Pancreas (tissue), 10 donors: Measurements from ENCODE around the gene TOX2. TPM values are rescaled to one million over a fixed set of nuclear protein-coding genes. Genes with fewer than 3 reads are reported as not detected.
A peak's percentile ranks its signal among the peaks of the same experiment; 100 is the strongest.

ENCODE experiments used
- ATAC-seq, 4 donors: fragments of 200-7000 bp; cut with Tn5 transposase; one replicate each; pipeline versions ENCODE4 v1.8.0 to v1.9.1; 2020; ENCODE audit warnings: mild to moderate bottlenecking in 4 of 4, moderate library complexity in 4 of 4
- DNase-seq, 6 donors: peaks; one replicate each; pipeline ENCODE4 v3.0.0-alpha.2; 2020
- FAIRE-seq: peaks from 2 replicates; lab custom pipeline; 2012; peaks lifted over from hg19 to GRCh38; lab: Jason Lieb, UNC
- H3K27ac ChIP-seq, 4 donors: fragments of 200-600 bp; sonication (generic); 1 replicate in 3 of 4; 2 replicates in 1 of 4; pipeline versions ENCODE4 v1.5.0 to v1.8.0; 2020
- H3K27me3 ChIP-seq, 4 donors: fragments of 200-600 bp; one replicate each; pipeline ENCODE4 v1.8.0; 2021
- H3K36me3 ChIP-seq, 3 donors: fragments of 200-600 bp; sonication (generic) in 1 of 3; one replicate each; pipeline versions ENCODE4 v1.5.0 to v1.8.0; 2020 to 2021
- H3K4me1 ChIP-seq, 3 donors: fragments of 200-600 bp; one replicate each; pipeline ENCODE4 v1.8.0; 2021
- H3K4me3 ChIP-seq, 4 donors: fragments of 200-600 bp; sonication (generic) in 2 of 4; one replicate each; pipeline versions ENCODE4 v1.5.0 to v1.8.0; 2020 to 2021
- H3K9me3 ChIP-seq, 4 donors: fragments of 200-600 bp; one replicate each; pipeline ENCODE4 v1.8.0; 2021
- CTCF ChIP-seq, 4 donors: fragments of 200-600 bp; sonication (generic) in 3 of 4; IDR thresholded peaks; one replicate each; pipeline versions ENCODE4 v1.5.0 to v1.8.0; 2021; ENCODE audit warnings: antibody characterized with exemption in 4 of 4
- WGBS, 2 donors: extraction: QIAGEN DNeasy Blood & Tissue Kit; methylation state at CpG; one replicate each; pipeline ENCODE4 v1.1.7; 2013; 5-methylcytosine and 5-hydroxymethylcytosine counted together
- intact Hi-C, 3 donors: fragments of 100-400 bp; cut with DNase I; formaldehyde crosslinking; loops; one replicate each; pipeline versions ENCODE4 v1.11.1 to v1.14.2; 2022
- polyA plus RNA-seq, 2 donors: library from polyadenylated mRNA; stranded (reverse); fragments of 200-250 nt; gene quantifications; one replicate each; pipeline ENCODE4 v1.2.3, GENCODE V29; 2013
- total RNA-seq, 6 donors: library from RNA; stranded (reverse); fragmentation: NEBNext Ultra II Directional in 4 of 6; extraction: Animal tissue kit (Norgen Biotek cat#: 25700) in 4 of 6; gene quantifications; one replicate each; pipeline versions ENCODE4 v1.2.1 to v1.2.4, GENCODE V29; 2021 to 2023
- donor health status: healthy with polysubstance abuse.
- donor health status: DM: no; HTN: no; CAD: no; lungs with moderate emphysema.
- donor health status: DM: no; HTN: no; CAD: no.
- donor health status: control.
- donor health status: control.
- donor health status: Bipolar disorder and iron deficiency.
- donor health status: DM: yes; HTN: yes; CAD: no.
- donor health status: DM: no; HTN: no; CAD: no.
- donor health status: DM: no; HTN: no; CAD: no.
- donor health status: DM: yes; HTN: yes; CAD: no.

TOX2 gene
- total and polyA plus RNA-seq, 8 donors, result 0.24 to 2.3 (median 0.90) TPM

GRCh38 chr20:43900496-43900895, 14.2 kb upstream of the TOX2 start:
- WGBS, 2 donors, result 23 to 26% methylated on average over 4 of the region's 4 CpGs
- ATAC-seq, result no peak
- DNase-seq, result no peak

GRCh38 chr20:43901296-43901695, 13.4 kb upstream of the TOX2 start:
- FAIRE-seq (no peak), DNase-seq (no peak), ATAC-seq (no peak)
- TF ChIP-seq CTCF (IDR thresholded peaks at IDR 0.05), result no peak
- intact Hi-C loops, result no loop called here
- WGBS, 2 donors, result 82 to 83% methylated on average over 3 of the region's 3 CpGs
- Histone ChIP-seq H3K36me3 (no peaks in the 10 kb centered on the region), H3K4me1 (no peaks in the 10 kb centered on the region), H3K9me3 (no peaks in the 10 kb centered on the region), H3K27ac (no peak overlapping the region), H3K4me3 (no peak overlapping the region), H3K27me3 (peaks cover 0 to 3% (median 0%) of the 10 kb centered on the region in 4 donors)

More at GRCh38 chr20:43900496-43900895, 14.2 kb upstream of the TOX2 start:
- H3K9me3 ChIP-seq, result no peaks in the 10 kb centered on the region
- intact Hi-C loops, result no loop called here
- no peak overlapping the region for H3K4me3 ChIP-seq
- FAIRE-seq, result no peak
- no peak overlapping the region for H3K27ac ChIP-seq
- peaks cover 0 to 3% (median 0%) of the 10 kb centered on the region in 4 donors for H3K27me3 ChIP-seq
- no peaks in the 10 kb centered on the region for H3K36me3 ChIP-seq
- no peaks in the 10 kb centered on the region for H3K4me1 ChIP-seq
- TF ChIP-seq CTCF (IDR thresholded peaks at IDR 0.05), result no peak

- ATAC-seq (peak in 1 of 4 donors; percentile 62), DNase-seq (no peak), FAIRE-seq (no peak)
- Histone ChIP-seq H3K27me3 (no peaks in the 10 kb centered on the region), H3K9me3 (no peaks in the 10 kb centered on the region), H3K4me1 (no peaks in the 10 kb centered on the region), H3K27ac (no peak overlapping the region), H3K36me3 (no peaks in the 10 kb centered on the region), H3K4me3 (no peak overlapping the region)
- 22 to 24% methylated on average over 14 of the region's 14 CpGs for WGBS, 2 donors
- intact Hi-C loops, result no loop called here
- TF ChIP-seq CTCF (IDR thresholded peaks at IDR 0.05), result no peak
Measured at GRCh38 chr20:43903953-43904826, 10.5 kb upstream of the TOX2 start.

- DNase-seq (no peak), FAIRE-seq (no peak), ATAC-seq (no peak)
- Histone ChIP-seq H3K4me1 (no peaks in the 10 kb centered on the region), H3K4me3 (no peak overlapping the region), H3K27ac (no peak overlapping the region), H3K27me3 (no peaks in the 10 kb centered on the region), H3K36me3 (no peaks in the 10 kb centered on the region), H3K9me3 (no peaks in the 10 kb centered on the region)
- intact Hi-C loops, result no loop called here
- TF ChIP-seq CTCF (IDR thresholded peaks at IDR 0.05), result no peak
- WGBS, 2 donors, result 25 to 30% methylated on average over 8 of the region's 8 CpGs
Measured at GRCh38 chr20:43904827-43905177, 9.8 kb upstream of the TOX2 start.

- ATAC-seq, result no peak
- intact Hi-C loops, result no loop called here
- H3K36me3 ChIP-seq, result no peaks in the 10 kb centered on the region
- DNase-seq, result no peak
- no peak for FAIRE-seq
- no peak for TF ChIP-seq CTCF (IDR thresholded peaks at IDR 0.05)
- H3K9me3 ChIP-seq, result no peaks in the 10 kb centered on the region
- H3K27ac ChIP-seq, result no peak overlapping the region
- 72 to 85% methylated on average over 2 of the region's 2 CpGs for WGBS, 2 donors
- no peak overlapping the region for H3K4me3 ChIP-seq
- no peaks in the 10 kb centered on the region for H3K27me3 ChIP-seq
- no peaks in the 10 kb centered on the region for H3K4me1 ChIP-seq
Measured at GRCh38 chr20:43906505-43907034, 8.1 kb upstream of the TOX2 start.
